ENCODE results near the gene BBX.

The BBX gene

DNA sequence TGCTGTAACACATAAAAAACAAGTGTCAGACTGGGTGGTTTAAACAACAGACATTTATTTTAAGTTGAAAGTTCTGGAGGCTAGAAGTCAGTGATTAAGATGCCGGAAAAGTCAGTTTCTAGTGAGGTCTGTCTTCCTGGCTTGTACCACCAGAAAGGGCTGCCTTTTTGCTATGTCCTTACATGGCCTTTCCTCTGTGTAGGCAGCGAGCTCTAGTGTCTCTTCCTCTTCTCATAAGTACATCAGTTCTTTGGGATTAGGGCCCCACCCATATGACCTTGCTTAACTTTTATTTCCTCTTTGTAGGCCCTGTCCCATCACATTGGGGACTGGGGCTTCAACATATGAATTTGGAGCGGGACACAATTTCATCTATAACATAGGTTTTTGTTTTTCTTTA, 128.0 kb downstream of the BBX start:
- DNase-seq (ENCODE audit: low read depth in 2 of 3, low spot score in 2 of 3), result no peak

DNA sequence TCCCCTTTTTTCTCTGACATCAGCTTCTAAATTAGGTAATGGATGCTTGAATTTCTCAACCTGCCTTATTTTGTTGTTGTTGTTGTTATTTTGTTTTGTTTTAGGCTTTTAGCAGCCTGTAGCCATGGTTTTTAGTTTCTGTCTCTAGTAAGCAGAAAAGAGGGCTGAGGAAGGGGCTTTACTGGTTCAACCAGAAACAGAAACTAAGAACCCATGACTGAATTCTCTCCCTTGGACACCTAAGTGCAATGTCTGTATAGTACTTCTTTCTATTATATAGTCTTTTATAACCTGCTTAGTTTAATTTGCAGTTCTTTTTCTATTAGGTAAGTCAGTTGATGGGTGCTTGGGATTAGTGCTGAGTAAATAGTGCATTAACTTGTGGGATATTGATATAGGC, 129.0 kb downstream of the BBX start:
- DNase-seq (ENCODE audit: low read depth in 2 of 3, low spot score in 2 of 3), result no peak

GRCh38 chr3:107654218-107654617, 131.5 kb downstream of the BBX start:
- DNase-seq (ENCODE audit: low read depth in 2 of 3, low spot score in 2 of 3), result no peak

- no peak for DNase-seq (ENCODE audit: low read depth in 2 of 3, low spot score in 2 of 3)
Measured at GRCh38 chr3:107657971-107658370, 135.2 kb downstream of the BBX start.

DNA sequence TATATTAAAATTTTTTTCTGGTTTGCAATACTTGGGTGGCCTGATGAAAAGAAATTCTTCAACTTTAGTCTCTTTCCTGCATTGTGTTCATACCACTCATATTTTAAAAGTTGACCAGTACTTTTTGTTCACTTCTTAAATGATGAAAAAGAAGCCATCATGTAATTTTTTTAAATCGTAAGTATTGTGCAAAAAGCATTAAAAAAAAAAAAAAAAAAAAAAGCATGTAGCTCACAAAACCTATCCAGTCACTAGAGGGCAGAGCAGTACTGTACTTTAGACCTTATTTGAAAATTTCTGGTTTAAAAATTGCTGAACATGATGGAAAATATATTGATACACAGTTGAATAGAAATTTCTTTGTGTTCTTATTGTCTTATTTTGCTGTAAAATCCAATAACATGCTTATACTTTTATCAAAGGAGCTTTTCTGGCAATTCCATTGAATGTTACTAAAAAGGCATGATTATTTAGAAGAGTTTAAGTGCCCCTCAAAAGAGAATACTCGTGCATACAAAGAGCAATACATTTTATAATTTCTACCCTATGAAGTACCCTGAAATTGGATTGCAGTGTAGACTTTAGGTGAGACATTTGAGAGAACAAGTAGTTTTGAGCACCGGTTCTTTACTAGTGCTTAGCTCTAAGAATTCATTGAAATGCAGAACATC, 137.7 kb downstream of the BBX start:
- no peak for DNase-seq (ENCODE audit: low read depth in 2 of 3, low spot score in 2 of 3)

DNA sequence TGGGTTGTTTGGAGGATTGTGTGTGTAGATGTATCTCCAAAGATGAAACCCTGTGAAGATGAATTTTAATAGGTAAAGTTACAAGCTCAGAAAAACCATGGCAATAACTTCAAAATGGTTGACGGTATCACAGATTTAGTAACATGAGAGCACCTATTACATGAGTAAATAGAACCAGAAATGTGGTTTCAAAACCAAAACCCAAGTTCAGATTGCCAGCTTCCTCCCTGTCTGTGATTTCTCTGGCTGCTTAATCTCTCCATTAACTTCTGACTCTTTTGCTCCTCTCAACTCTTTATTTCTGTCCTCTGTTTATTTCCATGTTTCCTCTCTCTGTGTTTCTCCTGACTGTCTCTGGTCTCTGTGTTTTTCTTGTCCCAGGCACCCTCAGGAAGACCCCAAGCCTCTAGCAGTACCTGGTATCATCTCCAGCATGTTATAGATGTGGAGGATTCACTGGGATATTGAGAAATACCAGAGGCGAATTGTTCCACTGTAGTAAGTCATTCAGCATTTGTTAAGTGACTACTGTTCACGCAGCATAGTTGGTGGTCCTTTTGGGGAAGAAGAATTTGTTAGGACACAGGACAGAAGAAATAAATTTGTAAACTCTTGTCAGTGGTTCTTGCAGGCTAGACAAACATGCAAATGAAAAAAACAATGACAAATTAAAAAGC, 138.8 kb downstream of the BBX start:
- no peak for DNase-seq (ENCODE audit: low read depth in 2 of 3, low spot score in 2 of 3)

DNA sequence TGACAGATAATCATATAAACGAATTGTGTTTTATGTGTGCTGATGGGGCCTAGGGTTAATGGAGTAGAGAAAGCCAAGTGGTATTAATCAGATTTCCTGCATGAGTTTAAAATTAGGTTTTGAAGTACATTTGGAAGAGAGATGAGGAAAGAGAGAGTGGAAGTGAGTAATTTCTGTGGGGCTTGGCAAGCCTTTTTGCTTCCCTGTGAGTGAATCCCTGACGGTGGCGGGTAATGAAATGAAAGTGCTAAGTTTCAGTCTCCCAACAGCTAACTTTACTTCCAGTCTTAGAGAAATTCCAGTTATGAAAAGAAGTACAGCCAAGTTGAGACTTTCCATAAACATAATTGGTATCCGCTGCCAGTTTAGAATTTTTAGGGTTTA, 139.4 kb downstream of the BBX start:
- DNase-seq (ENCODE audit: low read depth in 2 of 3, low spot score in 2 of 3), result no peak

- DNase-seq (ENCODE audit: low read depth in 2 of 3, low spot score in 2 of 3), result no peak
Measured at GRCh38 chr3:107662586-107662985, 139.8 kb downstream of the BBX start.

- no peak for DNase-seq (ENCODE audit: low read depth in 2 of 3, low spot score in 2 of 3)
Measured at GRCh38 chr3:107663266-107663665, 140.5 kb downstream of the BBX start.

- DNase-seq (ENCODE audit: low read depth in 2 of 3, low spot score in 2 of 3), result no peak
Measured at GRCh38 chr3:107664614-107665013, 141.9 kb downstream of the BBX start.

DNA sequence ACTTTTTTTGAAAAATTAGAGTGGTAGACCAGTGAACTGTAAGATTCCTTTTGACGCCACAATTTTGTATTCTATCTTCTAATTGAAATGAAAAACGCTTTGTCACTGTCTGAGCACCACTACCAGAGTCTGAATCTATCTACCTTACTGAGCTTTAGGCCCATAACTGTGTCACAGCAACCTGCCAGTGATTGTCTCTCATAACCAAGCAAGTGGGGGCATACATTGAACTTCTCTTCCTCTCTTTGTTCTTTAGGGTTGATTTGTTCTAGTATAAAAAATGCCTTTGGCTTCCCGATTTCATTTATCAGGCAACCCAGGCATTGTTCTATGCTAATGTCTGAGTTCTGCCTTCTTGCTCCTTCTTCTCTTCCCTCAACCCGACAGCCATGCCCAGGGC, 142.6 kb downstream of the BBX start:
- DNase-seq (ENCODE audit: low read depth in 2 of 3, low spot score in 2 of 3), result no peak

DNA sequence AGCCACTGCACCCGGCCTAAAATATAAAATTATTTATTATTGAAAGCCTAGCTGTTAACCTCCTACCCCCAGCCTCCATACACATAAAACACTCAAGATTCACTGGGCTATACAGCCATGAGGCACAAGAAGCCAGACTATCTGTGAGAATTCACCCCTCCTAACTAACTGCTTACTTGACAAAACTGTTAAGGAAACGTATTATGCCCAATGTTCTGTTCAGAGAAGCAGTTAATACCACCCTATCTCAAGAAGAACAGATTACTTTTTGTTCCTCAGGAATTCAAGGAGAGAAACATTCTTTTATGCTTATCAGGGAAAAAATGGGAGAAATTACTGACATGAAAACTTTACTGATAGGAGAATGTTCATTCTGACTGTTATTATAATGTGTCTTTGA, 144.1 kb downstream of the BBX start:
- DNase-seq (ENCODE audit: low read depth in 2 of 3, low spot score in 2 of 3), result no peak

DNA sequence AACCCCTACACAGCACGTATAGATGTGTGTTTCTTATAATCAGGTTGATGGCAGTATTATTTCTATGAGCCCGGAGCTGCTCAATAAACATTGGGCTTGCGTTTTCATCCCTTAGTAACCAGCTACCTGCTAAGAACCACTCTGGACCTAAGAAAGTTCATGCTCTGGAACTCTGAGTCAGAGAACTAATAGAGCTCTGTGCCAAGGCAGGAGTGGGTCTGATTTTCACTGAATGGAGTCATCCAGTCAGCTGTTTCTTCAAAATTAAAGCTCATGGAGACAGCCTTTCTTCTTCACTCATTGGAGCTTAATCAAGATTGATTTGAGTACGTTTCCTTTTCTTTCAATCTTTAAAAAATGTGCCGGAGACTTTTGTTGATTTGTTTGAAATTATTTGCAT, 145.7 kb downstream of the BBX start:
- no peak for DNase-seq (ENCODE audit: low read depth in 2 of 3, low spot score in 2 of 3)

DNA sequence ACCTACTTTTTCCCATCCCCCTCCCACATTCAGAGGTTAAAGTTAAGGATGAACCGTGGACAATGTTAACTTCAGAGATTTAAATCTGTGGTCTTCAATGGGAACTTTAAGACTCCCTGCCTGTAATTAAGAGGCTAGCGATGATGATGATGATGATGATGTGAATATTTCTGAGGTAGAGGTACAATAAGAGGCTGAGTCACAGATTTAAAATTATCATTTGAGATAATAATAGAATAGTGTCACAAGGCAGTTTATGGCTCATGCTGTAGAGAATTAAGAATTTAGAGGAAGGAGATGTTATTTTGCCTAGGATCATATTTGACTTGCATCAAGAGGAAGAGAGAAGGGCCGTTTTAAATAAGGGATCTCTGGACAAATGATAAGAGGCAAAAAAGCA, 146.2 kb downstream of the BBX start:
- no peak for DNase-seq (ENCODE audit: low read depth in 2 of 3, low spot score in 2 of 3)

GRCh38 chr3:107669669-107670068, 146.9 kb downstream of the BBX start:
- no peak for DNase-seq (ENCODE audit: low read depth in 2 of 3, low spot score in 2 of 3)

- DNase-seq (ENCODE audit: low read depth in 2 of 3, low spot score in 2 of 3), result no peak
Measured at GRCh38 chr3:107670986-107671385, 148.2 kb downstream of the BBX start.

DNA sequence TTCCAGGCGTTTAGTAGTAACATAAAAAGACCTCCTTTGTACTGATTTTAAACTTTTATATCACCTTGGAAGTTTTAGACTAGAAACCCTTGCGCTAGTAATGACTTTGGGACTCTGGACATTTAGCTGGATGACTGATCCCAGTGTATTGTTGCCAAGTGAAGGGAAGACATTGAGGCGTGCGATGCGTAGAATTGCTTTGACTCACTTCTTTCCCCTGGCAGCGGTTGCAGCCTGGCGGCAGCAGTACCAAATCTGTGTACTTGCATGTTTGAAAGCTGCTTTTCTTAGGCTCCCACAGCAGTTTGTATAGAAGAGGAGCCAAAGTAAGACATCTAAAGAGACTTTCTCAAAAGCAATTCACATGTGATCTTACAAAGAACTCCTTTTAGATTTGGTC, 151.6 kb downstream of the BBX start:
- DNase-seq (ENCODE audit: low read depth in 2 of 3, low spot score in 2 of 3), result no peak

GRCh38 chr3:107675233-107675900, 152.6 kb downstream of the BBX start:
- DNase-seq (ENCODE audit: low read depth in 2 of 3, low spot score in 2 of 3), result no peak

- DNase-seq (ENCODE audit: low read depth in 2 of 3, low spot score in 2 of 3), result no peak
Measured at GRCh38 chr3:107676469-107677309, 153.9 kb downstream of the BBX start.

- DNase-seq (ENCODE audit: low read depth in 2 of 3, low spot score in 2 of 3), result no peak
Measured at GRCh38 chr3:107679921-107680320, 157.2 kb downstream of the BBX start.

DNA sequence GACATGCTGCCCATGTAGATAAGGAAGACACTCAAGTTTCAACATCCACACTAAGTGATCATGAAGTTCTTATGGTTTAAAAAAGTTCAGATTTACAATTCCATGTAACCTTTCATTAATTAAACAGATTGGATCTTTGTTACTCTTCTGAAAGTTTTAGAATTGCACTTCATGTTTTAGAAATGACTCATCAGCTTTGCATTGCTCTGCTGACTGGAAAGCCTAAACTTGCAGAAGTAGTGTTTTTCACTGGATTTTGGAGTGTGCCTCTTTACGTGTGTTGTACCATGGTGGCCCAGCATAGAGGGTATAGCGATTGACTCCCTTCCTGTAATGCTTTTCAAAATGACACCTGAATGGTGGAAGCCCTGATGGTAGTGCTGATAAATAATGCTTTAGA, 157.9 kb downstream of the BBX start:
- no peak for DNase-seq (ENCODE audit: low read depth in 2 of 3, low spot score in 2 of 3)

- DNase-seq (ENCODE audit: low read depth in 2 of 3, low spot score in 2 of 3), result no peak
Measured at GRCh38 chr3:107681396-107681795, 158.6 kb downstream of the BBX start.

Measured in activated CD8-positive, alpha-beta memory T cell treated with anti-CD3 and anti-CD28 coated beads for 48 hours (primary cell).